MM.1S (cell line): ENCODE measurements around the gene EVPL.
"Not testable (repeated sequence)": the region's sequence is repeated elsewhere in the genome, so short reads cannot be mapped to it uniquely, and the experiment has no call there.

ENCODE experiments used
- DNase-seq: peaks from one replicate; pipeline ENCODE4 v3.0.0-alpha.2; 2015
- H2AFZ ChIP-seq: fragments of 300-600 bp; sonication (generic); 2 replicates; pipeline ENCODE4 v1.6.0; 2016; ENCODE audit warnings: antibody characterized with exemption, low read length
- H3F3A ChIP-seq: fragments of 300-600 bp; sonication (generic); 2 replicates; pipeline ENCODE4 v1.6.1; 2016; ENCODE audit warnings: mild to moderate bottlenecking, antibody characterized with exemption, low read length, moderate library complexity, mixed read lengths; ENCODE audit not compliant: insufficient read depth
- H3K27ac ChIP-seq: fragments of 300-600 bp; sonication (generic); 2 replicates; pipeline ENCODE4 v1.5.1; 2016; ENCODE audit warnings: mild to moderate bottlenecking, low read length
- H3K27me3 ChIP-seq: fragments of 300-600 bp; sonication (generic); replicated peaks from 2 replicates; pipeline ENCODE4 v1.6.0; 2016; ENCODE audit warnings: low read length; ENCODE audit not compliant: insufficient read depth
- H3K36me3 ChIP-seq: fragments of 300-600 bp; sonication (generic); replicated peaks from 2 replicates; pipeline ENCODE4 v1.6.1; 2016; ENCODE audit warnings: mild to moderate bottlenecking, low read length, mixed read lengths; ENCODE audit not compliant: insufficient read depth
- H3K4me1 ChIP-seq: fragments of 300-600 bp; sonication (generic); 2 replicates; pipeline ENCODE4 v1.6.1; 2016; ENCODE audit warnings: low read length, mixed read lengths
- H3K4me2 ChIP-seq: fragments of 300-600 bp; sonication (generic); 2 replicates; pipeline ENCODE4 v1.6.0; 2016; ENCODE audit warnings: low read depth, low read length
- H3K4me3 ChIP-seq: fragments of 300-600 bp; sonication (generic); 2 replicates; pipeline ENCODE4 v1.5.1; 2016; ENCODE audit warnings: low read length, mixed read lengths
- H3K79me2 ChIP-seq: fragments of 300-600 bp; sonication (generic); 2 replicates; pipeline ENCODE4 v1.6.1; 2016; ENCODE audit warnings: mixed run types, low read length, mixed read lengths
- H3K9ac ChIP-seq: fragments of 300-600 bp; sonication (generic); 2 replicates; pipeline ENCODE4 v1.6.1; 2016; ENCODE audit warnings: low read length, mixed read lengths
- H3K9me2 ChIP-seq: fragments of 300-600 bp; sonication (generic); replicated peaks from 2 replicates; pipeline ENCODE4 v1.6.1; 2016; ENCODE audit warnings: mild to moderate bottlenecking, low read length, mixed read lengths; ENCODE audit not compliant: insufficient read depth
- H3K9me3 ChIP-seq: fragments of 300-600 bp; sonication (generic); replicated peaks from 2 replicates; pipeline ENCODE4 v1.6.1; 2016; ENCODE audit warnings: mild to moderate bottlenecking, low read length, mixed read lengths; ENCODE audit not compliant: insufficient read depth
- H4K20me1 ChIP-seq: fragments of 300-600 bp; sonication (generic); 2 replicates; pipeline ENCODE4 v1.6.1; 2016; ENCODE audit warnings: mild to moderate bottlenecking, low read length, moderate library complexity, mixed read lengths; ENCODE audit not compliant: insufficient read depth
- CTCF ChIP-seq: fragments of 300-600 bp; sonication (generic); IDR thresholded peaks from 2 replicates; pipeline ENCODE4 v1.5.1; 2016; ENCODE audit warnings: antibody characterized with exemption, low read length, mixed read lengths
- EZH2 ChIP-seq: fragments of 300-600 bp; sonication (generic); optimal IDR thresholded peaks from 2 replicates; pipeline ENCODE3; 2017; ENCODE audit warnings: low read depth, mild to moderate bottlenecking, antibody characterized with exemption, low read length, mixed read lengths
- EZH2phosphoT487 ChIP-seq: fragments of 300-600 bp; sonication (generic); IDR thresholded peaks from 2 replicates; pipeline ENCODE4 v1.6.1; 2018; ENCODE audit warnings: antibody characterized with exemption, low read length

EVPL gene

GRCh38 chr17:76065775-76066174 is 38.7 kb upstream of the EVPL start:
- Histone ChIP-seq H3K4me2 (no peak overlapping the region), H3K79me2 (peaks cover 50% of the 10 kb centered on the region), H3K9me2 (no peaks in the 10 kb centered on the region), H3K9me3 (no peaks in the 10 kb centered on the region), H3K4me1 (peaks cover 6% of the 10 kb centered on the region), H3K36me3 (peaks cover 27% of the 10 kb centered on the region; the same call in 1 of the 2 replicates), H3K27me3 (no peaks in the 10 kb centered on the region), H3K9ac (no peak overlapping the region), H2AFZ (no peak overlapping the region), H3K4me3 (no peak overlapping the region), H3K27ac (no peak overlapping the region), H4K20me1 (no peaks in the 10 kb centered on the region), H3F3A (no peaks in the 10 kb centered on the region)
- no peak for DNase-seq
- TF ChIP-seq EZH2 (no peak), CTCF (no peak), EZH2phosphoT487 (no peak)

GRCh38 chr17:76063875-76064546 is 36.9 kb upstream of the EVPL start:
- H2AFZ ChIP-seq: no peak overlapping the region
- no peak overlapping the region for H3K9ac ChIP-seq
- no peak for DNase-seq
- no peak for TF ChIP-seq CTCF
- TF ChIP-seq EZH2: no peak
- no peak for TF ChIP-seq EZH2phosphoT487
- no peaks in the 10 kb centered on the region for H3K4me1 ChIP-seq
- H4K20me1 ChIP-seq: no peaks in the 10 kb centered on the region
- peaks cover 34% of the 10 kb centered on the region; the same call in 1 of the 2 replicates for H3K36me3 ChIP-seq
- H3K27ac ChIP-seq: no peak overlapping the region
- H3K9me2 ChIP-seq: no peaks in the 10 kb centered on the region
- H3K4me2 ChIP-seq: no peak overlapping the region
- H3F3A ChIP-seq: no peaks in the 10 kb centered on the region
- no peaks in the 10 kb centered on the region for H3K27me3 ChIP-seq
- H3K9me3 ChIP-seq: no peaks in the 10 kb centered on the region
- no peak overlapping the region for H3K4me3 ChIP-seq
- peaks cover 33% of the 10 kb centered on the region for H3K79me2 ChIP-seq

- not testable (repeated sequence) for H2AFZ ChIP-seq, DNase-seq, H3K4me1 ChIP-seq, H3K9me2 ChIP-seq, H3K27me3 ChIP-seq, H3K27ac ChIP-seq, H3K4me2 ChIP-seq, H3K9me3 ChIP-seq, H3F3A ChIP-seq, H3K4me3 ChIP-seq, H3K9ac ChIP-seq, H4K20me1 ChIP-seq
- H3K36me3 ChIP-seq: peaks cover 34% of the 10 kb centered on the region
- H3K79me2 ChIP-seq: peaks cover 17% of the 10 kb centered on the region
Measured at GRCh38 chr17:76058264-76058663, 31.2 kb upstream of the EVPL start.

GRCh38 chr17:76056882-76057281 is 29.8 kb upstream of the EVPL start:
- H3K9ac ChIP-seq: no peak overlapping the region
- TF ChIP-seq EZH2phosphoT487 (no peak), CTCF (no peak), EZH2 (no peak)
- DNase-seq: no peak

More at GRCh38 chr17:76056882-76057281, 29.8 kb upstream of the EVPL start:
- Histone ChIP-seq H3K9me3 (no peaks in the 10 kb centered on the region), H3K9me2 (no peaks in the 10 kb centered on the region), H3F3A (0 out of 2 replicates have a peak, but pooled peaks cover 3% of the 10 kb centered on the region), H3K36me3 (peaks cover 33% of the 10 kb centered on the region), H2AFZ (no peak overlapping the region), H3K79me2 (peaks cover 23% of the 10 kb centered on the region), H3K4me2 (no peak overlapping the region), H4K20me1 (no peaks in the 10 kb centered on the region), H3K27me3 (no peaks in the 10 kb centered on the region), H3K27ac (no peak overlapping the region), H3K4me3 (no peak overlapping the region), H3K4me1 (no peaks in the 10 kb centered on the region)
